Fibroblast of lung (primary cell): Measurements from ENCODE around the gene SLC43A1.

ENCODE experiments used
- EZH2 ChIP-seq: IDR thresholded peaks from 2 replicates; pipeline ENCODE4 v1.5.1; 2012; ENCODE audit warnings: low read length, control low read depth, mild to moderate bottlenecking; ENCODE audit errors: missing control alignments
- TF ChIP-seq, protein P1 (sequence below), 2 donors: IDR thresholded peaks in 1 of 2; conservative IDR thresholded peaks in 1 of 2; 1 replicate in 1 of 2; 2 replicates in 1 of 2; pipeline ENCODE4 v1.5.1; 2011 to 2012; ENCODE audit warnings: low read length in 2 of 2, control low read depth in 1 of 2, inconsistent platforms in 1 of 2, low read depth in 1 of 2, mild to moderate bottlenecking in 1 of 2

DNA sequence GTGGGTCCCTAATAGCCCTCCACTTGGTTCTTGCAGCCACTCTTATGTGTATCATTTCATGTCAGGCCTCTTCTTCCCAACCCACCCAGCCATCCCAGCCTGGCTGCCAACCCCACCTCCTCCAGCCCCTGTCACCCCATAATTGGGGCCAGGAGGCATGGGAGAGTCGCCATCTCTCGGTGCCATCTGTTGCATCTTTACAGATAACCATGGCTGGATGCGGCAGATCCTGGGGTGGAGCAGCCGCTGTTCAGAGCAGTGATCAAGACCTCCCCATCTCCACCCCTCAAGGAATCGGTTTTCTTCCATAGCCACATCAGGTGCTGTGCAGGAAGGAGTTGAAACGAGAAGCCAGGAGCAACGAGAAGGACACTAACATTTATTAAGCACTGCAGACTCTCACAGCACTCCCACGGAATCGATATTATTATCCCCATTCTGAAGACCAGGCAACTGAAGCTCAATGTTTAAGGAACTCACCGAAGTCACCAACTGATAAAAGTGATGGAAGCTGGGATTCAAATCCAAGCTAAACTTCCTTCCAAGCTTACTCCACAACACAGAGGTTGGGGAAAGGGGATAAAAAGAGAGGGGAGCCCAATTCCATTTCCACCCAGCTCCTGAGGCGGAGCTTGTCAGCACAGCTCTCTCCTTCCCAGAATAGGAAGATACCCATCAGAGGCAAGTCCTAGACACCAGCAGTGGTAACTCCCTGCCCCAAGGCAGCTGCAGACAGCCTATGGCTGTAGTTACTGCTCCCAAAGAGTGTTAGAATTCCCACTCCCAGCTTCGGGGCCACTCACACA, 2.7 kb downstream of the SLC43A1 start:
- TF ChIP-seq, protein P1, sequence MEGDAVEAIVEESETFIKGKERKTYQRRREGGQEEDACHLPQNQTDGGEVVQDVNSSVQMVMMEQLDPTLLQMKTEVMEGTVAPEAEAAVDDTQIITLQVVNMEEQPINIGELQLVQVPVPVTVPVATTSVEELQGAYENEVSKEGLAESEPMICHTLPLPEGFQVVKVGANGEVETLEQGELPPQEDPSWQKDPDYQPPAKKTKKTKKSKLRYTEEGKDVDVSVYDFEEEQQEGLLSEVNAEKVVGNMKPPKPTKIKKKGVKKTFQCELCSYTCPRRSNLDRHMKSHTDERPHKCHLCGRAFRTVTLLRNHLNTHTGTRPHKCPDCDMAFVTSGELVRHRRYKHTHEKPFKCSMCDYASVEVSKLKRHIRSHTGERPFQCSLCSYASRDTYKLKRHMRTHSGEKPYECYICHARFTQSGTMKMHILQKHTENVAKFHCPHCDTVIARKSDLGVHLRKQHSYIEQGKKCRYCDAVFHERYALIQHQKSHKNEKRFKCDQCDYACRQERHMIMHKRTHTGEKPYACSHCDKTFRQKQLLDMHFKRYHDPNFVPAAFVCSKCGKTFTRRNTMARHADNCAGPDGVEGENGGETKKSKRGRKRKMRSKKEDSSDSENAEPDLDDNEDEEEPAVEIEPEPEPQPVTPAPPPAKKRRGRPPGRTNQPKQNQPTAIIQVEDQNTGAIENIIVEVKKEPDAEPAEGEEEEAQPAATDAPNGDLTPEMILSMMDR (conservative IDR thresholded peaks at IDR 0.05 in 1 of 2, IDR thresholded peaks at IDR 0.05 in 1 of 2; ENCODE audit: low read depth in 1 of 2, low read length in 2 of 2), result no peak
- TF ChIP-seq EZH2, result no peak
